Measurements from ENCODE around the gene CHD3.

CHD3 gene

DNA sequence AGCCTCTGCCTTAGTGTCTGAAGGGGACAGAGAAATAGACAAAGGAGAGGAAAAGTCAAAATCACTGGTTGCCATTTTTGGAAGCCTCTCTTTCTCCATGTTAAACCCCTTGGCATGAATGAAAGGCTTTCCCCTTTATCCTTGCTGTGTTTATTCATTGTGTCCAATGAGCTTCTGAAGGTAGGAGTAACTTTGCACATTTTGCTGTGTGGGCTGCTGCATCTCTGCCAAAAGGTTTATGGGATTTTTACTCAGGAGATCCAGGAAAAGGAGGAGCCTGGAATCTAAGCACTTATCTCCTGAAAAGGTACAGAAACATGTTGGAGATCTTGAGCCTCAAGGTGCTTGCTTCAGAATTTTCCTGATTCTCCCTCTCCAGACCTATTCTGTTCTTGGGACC lies 47.3 kb downstream of the CHD3 start:
- H3K27ac ChIP-seq, result no peak overlapping the region
- H3K4me3 ChIP-seq, result no peak overlapping the region
- H3K9ac ChIP-seq, result no peak overlapping the region
- H3K9me3 ChIP-seq (replicated peaks in 1 of 11), result no peaks in the 10 kb centered on the region
- peaks cover 62 to 69% (median 66%) of the 10 kb centered on the region in 11 experiments for H3K36me3 ChIP-seq
- peaks cover 23 to 40% (median 34%) of the 10 kb centered on the region in 10 experiments for H3K4me1 ChIP-seq
- no peak for TF ChIP-seq Cebpa-rat (IDR thresholded peaks at IDR 0.05)
- H3K4me2 ChIP-seq, result no peak overlapping the region; a peak in 1 of 22 replicates
- no peaks in the 10 kb centered on the region; a peak in 1 of 22 replicates for H4K20me1 ChIP-seq
- H3K27me3 ChIP-seq, result no peaks in the 10 kb centered on the region

DNA sequence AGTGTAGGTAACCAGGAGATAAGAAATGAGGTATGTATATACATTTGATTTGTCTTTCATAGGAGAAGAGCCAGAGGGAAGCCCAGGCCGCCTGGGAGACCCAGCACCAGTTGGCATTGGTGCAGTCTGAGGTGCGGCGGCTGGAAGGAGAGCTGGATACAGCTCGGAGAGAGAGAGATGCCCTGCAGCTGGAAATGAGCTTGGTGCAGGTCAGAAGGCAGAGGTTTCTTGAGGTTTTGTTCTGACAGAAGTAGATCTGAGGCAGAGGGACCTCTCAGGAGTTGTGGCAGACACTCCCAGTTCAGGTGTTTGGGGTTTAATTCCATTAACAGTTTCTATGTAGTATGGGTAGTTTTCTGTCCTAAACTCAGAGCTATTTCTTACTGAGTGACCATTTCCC lies 51.4 kb downstream of the CHD3 start:
- no peaks in the 10 kb centered on the region for H3K9me3 ChIP-seq (replicated peaks in 1 of 11)
- H3K4me3 ChIP-seq, result no peak overlapping the region
- peaks cover 92 to 99% (median 95%) of the 10 kb centered on the region in 11 experiments for H3K36me3 ChIP-seq
- H3K4me2 ChIP-seq, result no peak overlapping the region
- peaks cover 0 to 21% (median 15%) of the 10 kb centered on the region in 10 experiments; a peak in 19 of 20 replicates for H3K4me1 ChIP-seq
- H3K27me3 ChIP-seq, result no peaks in the 10 kb centered on the region
- H3K9ac ChIP-seq, result no peak overlapping the region
- no peak overlapping the region for H3K27ac ChIP-seq
- no peak for TF ChIP-seq Cebpa-rat (IDR thresholded peaks at IDR 0.05)
- peaks cover 0 to 5% (median 0%) of the 10 kb centered on the region in 11 experiments; a peak in 2 of 22 replicates for H4K20me1 ChIP-seq

DNA sequence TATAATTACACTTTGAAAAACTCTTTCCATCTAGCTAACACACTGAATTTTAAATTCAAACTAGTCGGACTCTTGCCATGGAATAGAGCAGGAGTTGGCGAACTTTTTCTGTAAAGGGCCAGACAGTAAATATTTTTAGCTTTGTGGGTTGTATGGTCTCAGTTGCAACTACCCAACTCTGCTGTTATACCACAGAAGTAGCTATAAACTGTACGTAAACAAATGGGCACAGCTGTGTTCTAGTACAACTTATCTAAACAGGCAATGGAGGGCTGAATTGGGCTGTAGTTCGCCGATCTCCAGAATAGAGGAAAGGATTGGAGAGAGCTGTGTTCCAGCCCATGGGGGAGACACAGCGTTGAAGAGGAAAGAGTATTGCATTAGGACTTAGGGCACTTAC lies 52.2 kb downstream of the CHD3 start:
- no peak for TF ChIP-seq Cebpa-rat (IDR thresholded peaks at IDR 0.05)
- H3K36me3 ChIP-seq, result peaks cover 94 to 99% (median 96%) of the 10 kb centered on the region in 11 experiments

DNA sequence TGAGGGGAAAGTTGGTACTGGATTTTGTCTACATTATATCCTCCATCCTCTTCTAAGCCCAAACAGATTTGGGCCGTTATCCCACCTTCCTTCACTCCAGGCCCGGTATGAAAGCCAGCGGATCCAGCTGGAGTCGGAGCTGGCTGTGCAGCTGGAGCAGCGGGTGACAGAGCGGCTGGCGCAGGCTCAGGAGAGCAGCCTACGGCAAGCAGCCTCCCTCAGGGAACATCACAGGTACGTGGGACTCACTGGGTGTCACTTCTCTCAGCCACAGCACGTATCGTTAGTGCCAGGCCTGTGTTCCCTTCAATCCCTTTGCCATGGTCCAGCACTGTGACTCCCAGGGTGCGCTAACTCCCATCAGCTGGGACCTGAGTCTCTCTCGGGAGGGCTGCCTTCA lies 54.7 kb downstream of the CHD3 start:
- peaks cover 0 to 23% (median 17%) of the 10 kb centered on the region in 10 experiments; a peak in 19 of 20 replicates for H3K4me1 ChIP-seq
- no peak overlapping the region; a peak in 1 of 22 replicates for H3K9ac ChIP-seq
- peaks cover 0 to 5% (median 0%) of the 10 kb centered on the region in 11 experiments; a peak in 2 of 22 replicates for H4K20me1 ChIP-seq
- H3K9me3 ChIP-seq (replicated peaks in 1 of 11), result no peaks in the 10 kb centered on the region
- H3K36me3 ChIP-seq, result peaks cover 92 to 99% (median 96%) of the 10 kb centered on the region in 11 experiments
- no peak overlapping the region for H3K4me3 ChIP-seq
- H3K4me2 ChIP-seq, result no peak overlapping the region
- H3K27me3 ChIP-seq, result no peaks in the 10 kb centered on the region
- no peak overlapping the region for H3K27ac ChIP-seq
- no peak for TF ChIP-seq Cebpa-rat (IDR thresholded peaks at IDR 0.05)

More for the DNA sequence above, 52.2 kb downstream of the CHD3 start:
- peaks cover 0 to 22% (median 17%) of the 10 kb centered on the region in 10 experiments; a peak in 19 of 20 replicates for H3K4me1 ChIP-seq
- no peaks in the 10 kb centered on the region for H3K27me3 ChIP-seq
- no peak overlapping the region for H3K9ac ChIP-seq
- no peak overlapping the region for H3K4me3 ChIP-seq
- peaks cover 0 to 5% (median 0%) of the 10 kb centered on the region in 11 experiments; a peak in 2 of 22 replicates for H4K20me1 ChIP-seq
- H3K9me3 ChIP-seq (replicated peaks in 1 of 11), result no peaks in the 10 kb centered on the region
- no peak overlapping the region for H3K4me2 ChIP-seq
- H3K27ac ChIP-seq, result no peak overlapping the region

DNA sequence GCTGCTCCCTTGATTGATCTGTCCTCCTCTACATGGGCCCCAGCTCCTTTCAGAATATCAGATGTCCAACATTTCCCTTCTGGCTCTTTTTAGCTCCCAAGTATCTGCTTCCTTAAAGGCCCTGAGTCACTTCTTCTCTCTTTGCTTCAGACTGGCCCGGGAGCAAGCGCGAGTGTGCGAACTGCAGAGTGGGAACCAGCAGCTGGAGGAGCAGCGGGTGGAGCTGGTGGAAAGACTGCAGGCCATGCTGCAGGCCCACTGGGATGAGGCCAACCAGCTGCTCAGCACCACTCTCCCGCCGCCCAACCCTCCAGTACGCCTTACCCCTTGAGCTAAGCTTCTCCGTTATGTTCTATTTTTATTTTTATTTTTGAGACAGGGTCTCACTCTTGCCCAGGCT lies 55.7 kb downstream of the CHD3 start:
- H3K27me3 ChIP-seq, result no peaks in the 10 kb centered on the region
- peaks cover 0 to 23% (median 17%) of the 10 kb centered on the region in 10 experiments; a peak in 19 of 20 replicates for H3K4me1 ChIP-seq
- H3K27ac ChIP-seq, result peak overlapping the region in 3 of 11 experiments; percentile 2 to 16 (median 11); a peak in 4 of 22 replicates
- peak overlapping the region in 2 of 11 experiments; percentile 9 to 10; a peak in 1 of 22 replicates for H3K9ac ChIP-seq
- H3K4me2 ChIP-seq, result peak overlapping the region in 10 of 11 experiments; percentile 13 to 54 (median 46); a peak in 11 of 22 replicates
- H4K20me1 ChIP-seq, result peaks cover 0 to 5% (median 0%) of the 10 kb centered on the region in 11 experiments; a peak in 2 of 22 replicates
- H3K36me3 ChIP-seq, result peaks cover 92 to 99% (median 96%) of the 10 kb centered on the region in 11 experiments
- H3K4me3 ChIP-seq, result no peak overlapping the region
- no peaks in the 10 kb centered on the region for H3K9me3 ChIP-seq (replicated peaks in 1 of 11)
- no peak for TF ChIP-seq Cebpa-rat (IDR thresholded peaks at IDR 0.05)

DNA sequence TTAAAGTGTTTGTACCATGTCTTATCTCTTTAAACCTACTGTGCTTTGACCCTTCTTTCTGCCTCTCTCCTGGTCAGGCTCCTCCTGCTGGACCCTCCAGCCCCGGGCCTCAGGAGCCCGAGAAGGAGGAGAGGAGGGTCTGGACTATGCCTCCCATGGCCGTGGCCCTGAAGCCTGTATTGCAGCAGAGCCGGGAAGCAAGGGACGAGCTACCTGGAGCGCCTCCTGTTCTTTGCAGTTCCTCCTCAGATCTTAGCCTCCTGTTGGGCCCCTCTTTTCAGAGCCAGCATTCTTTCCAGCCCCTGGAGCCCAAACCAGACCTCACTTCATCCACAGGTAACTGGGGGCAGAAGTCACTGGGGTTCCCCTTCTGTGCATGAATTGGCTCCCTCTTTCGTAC lies 57.1 kb downstream of the CHD3 start:
- H3K9me3 ChIP-seq (replicated peaks in 1 of 11), result no peaks in the 10 kb centered on the region
- peak overlapping the region in 1 of 11 experiments; percentile 14; a peak in 2 of 22 replicates for H3K27ac ChIP-seq
- H3K4me2 ChIP-seq, result peak overlapping the region in 5 of 11 experiments; percentile 12 to 51 (median 34); a peak in 6 of 22 replicates
- no peak overlapping the region; a peak in 1 of 22 replicates for H3K9ac ChIP-seq
- no peak for TF ChIP-seq Cebpa-rat (IDR thresholded peaks at IDR 0.05)
- peaks cover 0 to 5% (median 0%) of the 10 kb centered on the region in 11 experiments; a peak in 2 of 22 replicates for H4K20me1 ChIP-seq
- H3K36me3 ChIP-seq, result peaks cover 91 to 99% (median 95%) of the 10 kb centered on the region in 11 experiments
- no peaks in the 10 kb centered on the region for H3K27me3 ChIP-seq
- peaks cover 0 to 23% (median 17%) of the 10 kb centered on the region in 10 experiments; a peak in 19 of 20 replicates for H3K4me1 ChIP-seq
- no peak overlapping the region for H3K4me3 ChIP-seq

DNA sequence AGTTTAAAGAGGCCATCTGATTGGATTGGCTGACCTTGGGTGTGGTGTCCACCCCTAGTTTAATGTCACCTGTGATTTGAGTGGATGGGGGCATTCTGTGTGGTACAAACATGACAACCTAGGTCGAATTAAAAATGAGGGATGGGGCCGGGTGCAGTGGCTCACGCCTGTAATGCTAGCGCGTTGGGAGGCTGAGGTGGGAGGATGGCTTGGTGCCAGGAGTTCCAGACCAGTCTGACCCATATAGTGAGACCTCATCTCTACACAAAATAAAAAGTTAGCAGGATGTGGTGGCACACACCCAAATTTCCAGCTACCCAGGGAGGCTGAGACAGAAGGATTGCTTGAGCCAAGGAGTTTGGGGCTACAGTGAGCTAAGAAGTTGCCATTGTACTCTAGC lies 57.9 kb downstream of the CHD3 start:
- Histone ChIP-seq H3K27me3 (no peaks in the 10 kb centered on the region), H3K9ac (0 out of 22 replicates have a peak overlapping the region, but pooled peaks of 1 of the 11 experiments have one; percentile 2), H3K36me3 (peaks cover 83 to 91% (median 87%) of the 10 kb centered on the region in 11 experiments), H3K4me2 (no peak overlapping the region), H3K27ac (no peak overlapping the region), H3K4me1 (peaks cover 0 to 23% (median 17%) of the 10 kb centered on the region in 10 experiments; a peak in 19 of 20 replicates), H3K4me3 (no peak overlapping the region), H3K9me3 (replicated peaks in 1 of 11) (no peaks in the 10 kb centered on the region), H4K20me1 (peaks cover 0 to 5% (median 0%) of the 10 kb centered on the region in 11 experiments; a peak in 2 of 22 replicates)
- no peak for TF ChIP-seq Cebpa-rat (IDR thresholded peaks at IDR 0.05)

DNA sequence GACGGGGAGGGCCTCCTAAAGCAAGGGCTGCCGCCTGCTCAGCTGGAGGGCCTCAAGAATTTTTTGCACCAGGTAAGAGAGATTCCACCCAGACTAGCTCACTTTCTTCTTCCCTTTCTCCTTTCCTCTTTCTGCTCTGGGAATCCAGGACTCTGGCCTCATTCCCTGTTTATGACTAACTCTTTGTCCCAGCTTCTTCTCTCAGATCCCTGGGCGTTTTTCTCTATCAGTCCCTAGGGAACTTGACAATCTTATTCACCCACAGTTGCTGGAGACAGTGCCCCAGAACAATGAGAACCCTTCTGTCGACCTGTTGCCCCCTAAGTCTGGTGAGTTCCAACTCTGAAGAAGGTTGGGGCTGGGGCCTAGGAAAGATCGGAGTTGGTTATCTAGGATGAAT lies 59.1 kb downstream of the CHD3 start:
- no peak overlapping the region for H3K4me2 ChIP-seq
- H3K9ac ChIP-seq, result 0 out of 22 replicates have a peak overlapping the region, but pooled peaks of 2 of the 11 experiments have one; percentile 7 to 29
- peaks cover 0 to 5% (median 0%) of the 10 kb centered on the region in 11 experiments; a peak in 2 of 22 replicates for H4K20me1 ChIP-seq
- no peak for TF ChIP-seq Cebpa-rat (IDR thresholded peaks at IDR 0.05)
- H3K27me3 ChIP-seq, result no peaks in the 10 kb centered on the region
- H3K27ac ChIP-seq, result no peak overlapping the region
- H3K4me1 ChIP-seq, result peaks cover 0 to 23% (median 17%) of the 10 kb centered on the region in 10 experiments; a peak in 19 of 20 replicates
- peaks cover 74 to 90% (median 80%) of the 10 kb centered on the region in 11 experiments for H3K36me3 ChIP-seq
- H3K9me3 ChIP-seq (replicated peaks in 1 of 11), result no peaks in the 10 kb centered on the region
- H3K4me3 ChIP-seq, result no peak overlapping the region

DNA sequence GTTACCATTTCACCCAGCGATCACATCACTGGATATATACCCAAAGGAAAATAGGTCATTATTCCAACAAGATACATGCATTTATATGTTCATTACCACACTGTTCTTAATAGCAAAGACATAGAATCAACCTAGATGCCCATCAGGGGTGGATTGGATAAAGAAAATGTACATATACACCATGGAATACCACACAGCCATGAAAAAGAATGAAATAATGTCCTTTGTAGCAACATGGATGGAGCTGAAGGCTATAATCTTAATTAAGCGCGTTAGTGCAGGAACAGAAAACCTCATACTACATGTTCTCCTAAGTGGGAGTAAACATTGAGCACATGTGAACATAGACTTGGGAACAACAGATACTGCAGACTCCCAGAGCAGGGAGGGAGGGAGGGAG lies 62.0 kb downstream of the CHD3 start:
- Histone ChIP-seq H3K9ac (no peak overlapping the region), H3K27me3 (no peaks in the 10 kb centered on the region), H3K4me3 (no peak overlapping the region), H4K20me1 (no peaks in the 10 kb centered on the region), H3K27ac (no peak overlapping the region), H3K9me3 (replicated peaks in 1 of 11) (no peaks in the 10 kb centered on the region), H3K4me1 (peaks cover 0 to 6% (median 1%) of the 10 kb centered on the region in 10 experiments; a peak in 10 of 20 replicates), H3K36me3 (peaks cover 47 to 61% (median 53%) of the 10 kb centered on the region in 11 experiments), H3K4me2 (no peak overlapping the region)
- TF ChIP-seq Cebpa-rat (IDR thresholded peaks at IDR 0.05), result no peak
